Astrocyte (in vitro differentiated cells and primary cell): Measurements from ENCODE around the gene CTTNBP2. TPM values are rescaled to one million over a fixed set of nuclear protein-coding genes. Genes with fewer than 3 reads are reported as not detected.

Experiments used
- DNase-seq: peaks from one replicate; pipeline ENCODE4 v3.0.0-alpha.2; 2010; ENCODE audit warnings: low read depth
- FAIRE-seq: peaks from 2 replicates; lab custom pipeline; 2011; peaks lifted over from hg19 to GRCh38; lab: Jason Lieb, UNC
- H2AFZ ChIP-seq: 2 replicates; pipeline ENCODE4 v1.6.0; 2012; ENCODE audit warnings: low read depth, low read length, inconsistent platforms
- H3K27ac ChIP-seq: 2 replicates; pipeline ENCODE4 v1.5.1; 2011; ENCODE audit warnings: low read depth, low read length, inconsistent platforms
- H3K27me3 ChIP-seq: 2 replicates; pipeline ENCODE4 v1.6.0; 2011; ENCODE audit warnings: low read length, inconsistent platforms; ENCODE audit not compliant: insufficient read depth
- H3K36me3 ChIP-seq: 2 replicates; pipeline ENCODE4 v1.5.1; 2011; ENCODE audit warnings: low read length, inconsistent platforms; ENCODE audit not compliant: insufficient read depth
- H3K4me1 ChIP-seq: 2 replicates; pipeline ENCODE4 v1.5.1; 2011; ENCODE audit warnings: low read length, inconsistent platforms; ENCODE audit not compliant: insufficient read depth
- H3K4me2 ChIP-seq: 2 replicates; pipeline ENCODE4 v1.6.0; 2012; ENCODE audit warnings: low read length, inconsistent platforms
- H3K4me3 ChIP-seq: 2 replicates; pipeline ENCODE4 v1.5.1; 2011; ENCODE audit warnings: low read depth, mild to moderate bottlenecking, low read length, inconsistent platforms; ENCODE audit not compliant: insufficient read depth
- H3K79me2 ChIP-seq: 2 replicates; pipeline ENCODE4 v1.6.0; 2012; ENCODE audit warnings: mild to moderate bottlenecking, low read length, inconsistent platforms; ENCODE audit not compliant: insufficient read depth
- H3K9ac ChIP-seq: 2 replicates; pipeline ENCODE4 v1.6.0; 2012; ENCODE audit warnings: mild to moderate bottlenecking, low read length, inconsistent platforms
- H3K9me3 ChIP-seq: 2 replicates; pipeline ENCODE4 v1.5.1; 2012; ENCODE audit warnings: low read depth, mild to moderate bottlenecking, low read length, inconsistent platforms; ENCODE audit not compliant: insufficient read depth
- H4K20me1 ChIP-seq: 2 replicates; pipeline ENCODE4 v1.6.0; 2012; ENCODE audit warnings: low read length, inconsistent platforms; ENCODE audit not compliant: insufficient read depth
- H3K27ac Mint-ChIP-seq: one replicate; pipeline ENCODE4 v1.8.0; 2021; ENCODE audit warnings: mild to moderate bottlenecking, mixed read lengths; ENCODE audit not compliant: unreplicated experiment
- H3K27me3 Mint-ChIP-seq: one replicate; pipeline ENCODE4 v1.8.0; 2021; ENCODE audit warnings: low read depth, mixed read lengths; ENCODE audit not compliant: unreplicated experiment
- H3K36me3 Mint-ChIP-seq: one replicate; pipeline ENCODE4 v1.8.0; 2021; ENCODE audit warnings: low read depth, mixed read lengths; ENCODE audit not compliant: unreplicated experiment
- H3K4me1 Mint-ChIP-seq: one replicate; pipeline ENCODE4 v1.8.0; 2021; ENCODE audit warnings: low read depth, mixed read lengths; ENCODE audit not compliant: unreplicated experiment
- H3K4me3 Mint-ChIP-seq: one replicate; pipeline ENCODE4 v1.8.0; 2021; ENCODE audit warnings: mild to moderate bottlenecking, moderate library complexity, mixed read lengths; ENCODE audit not compliant: unreplicated experiment
- H3K9me3 Mint-ChIP-seq: one replicate; pipeline ENCODE4 v1.8.0; 2021; ENCODE audit warnings: mild to moderate bottlenecking, mixed read lengths; ENCODE audit not compliant: unreplicated experiment
- EZH2 ChIP-seq: IDR thresholded peaks from 2 replicates; pipeline ENCODE4 v1.6.1; 2012; ENCODE audit warnings: mild to moderate bottlenecking, low read length, inconsistent platforms; ENCODE audit not compliant: insufficient read depth
- total RNA-seq: library from RNA; stranded (reverse); gene quantifications from 2 replicates; pipeline ENCODE4 v1.2.1, GENCODE V29; 2021
- TF ChIP-seq, protein P1 (sequence below): IDR thresholded peaks from 2 replicates; pipeline ENCODE4 v1.5.1; 2011; ENCODE audit warnings: low read depth, mild to moderate bottlenecking, inconsistent platforms, low read length, moderate library complexity; ENCODE audit not compliant: insufficient read depth

Gene CTTNBP2
- total RNA-seq, 1 donor from 2014 or later: 4.9 TPM

DNA sequence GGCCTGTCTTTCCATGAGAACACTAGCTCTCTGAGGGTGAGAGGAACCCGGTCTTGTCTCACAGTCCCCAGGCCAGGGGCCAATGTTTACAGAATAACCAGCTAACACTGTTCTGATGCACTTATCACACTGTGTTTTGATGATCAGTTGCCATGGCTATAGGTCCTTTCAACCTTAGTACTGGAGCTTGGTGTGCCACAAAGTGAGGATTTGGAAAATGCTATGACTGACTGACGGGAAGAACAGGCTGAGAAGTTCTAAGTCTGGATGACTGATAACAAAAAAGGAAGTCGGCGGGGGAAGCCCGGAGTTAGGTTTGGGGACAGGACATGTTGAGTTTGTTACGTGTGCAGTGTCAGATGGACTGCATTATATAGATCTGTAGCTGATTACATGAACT lies 141.8 kb downstream of the CTTNBP2 start:
- Histone ChIP-seq H3K4me1 (no peaks in the 10 kb centered on the region), H3K36me3 (no peaks in the 10 kb centered on the region), H2AFZ (no peak overlapping the region), H3K27me3 (no peaks in the 10 kb centered on the region), H3K9me3 (no peaks in the 10 kb centered on the region), H3K9ac (no peak overlapping the region), H3K4me3 (no peak overlapping the region), H3K79me2 (no peaks in the 10 kb centered on the region), H4K20me1 (no peaks in the 10 kb centered on the region), H3K27ac (no peak overlapping the region), H3K4me2 (no peak overlapping the region)
- H3K4me3 Mint-ChIP-seq: no peak overlapping the region
- H3K36me3 Mint-ChIP-seq: no peaks in the 10 kb centered on the region
- peaks cover 6% of the 10 kb centered on the region for H3K4me1 Mint-ChIP-seq
- no peak for DNase-seq
- H3K27me3 Mint-ChIP-seq: no peaks in the 10 kb centered on the region
- H3K27ac Mint-ChIP-seq: no peak overlapping the region
- TF ChIP-seq EZH2: no peak
- TF ChIP-seq, protein P1, sequence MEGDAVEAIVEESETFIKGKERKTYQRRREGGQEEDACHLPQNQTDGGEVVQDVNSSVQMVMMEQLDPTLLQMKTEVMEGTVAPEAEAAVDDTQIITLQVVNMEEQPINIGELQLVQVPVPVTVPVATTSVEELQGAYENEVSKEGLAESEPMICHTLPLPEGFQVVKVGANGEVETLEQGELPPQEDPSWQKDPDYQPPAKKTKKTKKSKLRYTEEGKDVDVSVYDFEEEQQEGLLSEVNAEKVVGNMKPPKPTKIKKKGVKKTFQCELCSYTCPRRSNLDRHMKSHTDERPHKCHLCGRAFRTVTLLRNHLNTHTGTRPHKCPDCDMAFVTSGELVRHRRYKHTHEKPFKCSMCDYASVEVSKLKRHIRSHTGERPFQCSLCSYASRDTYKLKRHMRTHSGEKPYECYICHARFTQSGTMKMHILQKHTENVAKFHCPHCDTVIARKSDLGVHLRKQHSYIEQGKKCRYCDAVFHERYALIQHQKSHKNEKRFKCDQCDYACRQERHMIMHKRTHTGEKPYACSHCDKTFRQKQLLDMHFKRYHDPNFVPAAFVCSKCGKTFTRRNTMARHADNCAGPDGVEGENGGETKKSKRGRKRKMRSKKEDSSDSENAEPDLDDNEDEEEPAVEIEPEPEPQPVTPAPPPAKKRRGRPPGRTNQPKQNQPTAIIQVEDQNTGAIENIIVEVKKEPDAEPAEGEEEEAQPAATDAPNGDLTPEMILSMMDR: no peak
- no peaks in the 10 kb centered on the region for H3K9me3 Mint-ChIP-seq
- FAIRE-seq: no peak

DNA sequence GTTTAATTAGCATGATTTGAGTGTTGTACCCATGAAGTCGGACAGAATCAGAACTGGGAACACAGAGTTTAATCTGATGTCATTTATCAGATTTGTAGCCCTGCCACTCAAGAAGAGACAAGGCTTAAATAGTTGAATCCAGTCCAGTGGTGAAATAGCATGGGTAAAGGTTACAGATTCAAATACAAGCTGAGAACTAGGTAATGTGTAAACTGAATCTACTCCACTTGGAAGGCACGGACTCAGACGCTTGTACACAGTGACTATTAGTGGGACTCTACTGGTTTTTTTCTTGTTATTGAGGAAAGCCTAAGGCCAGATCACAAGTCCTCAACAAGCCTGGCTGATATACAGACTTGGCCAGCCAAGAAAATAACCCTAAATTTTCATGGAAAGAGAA lies 142.9 kb downstream of the CTTNBP2 start:
- no peak overlapping the region for H3K4me3 ChIP-seq
- H3K79me2 ChIP-seq: no peaks in the 10 kb centered on the region
- Mint-ChIP-seq H3K27ac (no peak overlapping the region), H3K27me3 (no peaks in the 10 kb centered on the region), H3K4me3 (no peak overlapping the region), H3K9me3 (no peaks in the 10 kb centered on the region), H3K4me1 (peaks cover 6% of the 10 kb centered on the region), H3K36me3 (no peaks in the 10 kb centered on the region)
- no peaks in the 10 kb centered on the region for H3K36me3 ChIP-seq
- no peaks in the 10 kb centered on the region for H3K27me3 ChIP-seq
- no peak for FAIRE-seq
- H3K4me2 ChIP-seq: no peak overlapping the region
- no peak overlapping the region for H3K27ac ChIP-seq
- H3K4me1 ChIP-seq: no peaks in the 10 kb centered on the region
- no peaks in the 10 kb centered on the region for H3K9me3 ChIP-seq
- no peak overlapping the region for H2AFZ ChIP-seq
- TF ChIP-seq EZH2: no peak
- TF ChIP-seq, protein P1: no peak
- no peaks in the 10 kb centered on the region for H4K20me1 ChIP-seq
- no peak for DNase-seq
- H3K9ac ChIP-seq: no peak overlapping the region

DNA sequence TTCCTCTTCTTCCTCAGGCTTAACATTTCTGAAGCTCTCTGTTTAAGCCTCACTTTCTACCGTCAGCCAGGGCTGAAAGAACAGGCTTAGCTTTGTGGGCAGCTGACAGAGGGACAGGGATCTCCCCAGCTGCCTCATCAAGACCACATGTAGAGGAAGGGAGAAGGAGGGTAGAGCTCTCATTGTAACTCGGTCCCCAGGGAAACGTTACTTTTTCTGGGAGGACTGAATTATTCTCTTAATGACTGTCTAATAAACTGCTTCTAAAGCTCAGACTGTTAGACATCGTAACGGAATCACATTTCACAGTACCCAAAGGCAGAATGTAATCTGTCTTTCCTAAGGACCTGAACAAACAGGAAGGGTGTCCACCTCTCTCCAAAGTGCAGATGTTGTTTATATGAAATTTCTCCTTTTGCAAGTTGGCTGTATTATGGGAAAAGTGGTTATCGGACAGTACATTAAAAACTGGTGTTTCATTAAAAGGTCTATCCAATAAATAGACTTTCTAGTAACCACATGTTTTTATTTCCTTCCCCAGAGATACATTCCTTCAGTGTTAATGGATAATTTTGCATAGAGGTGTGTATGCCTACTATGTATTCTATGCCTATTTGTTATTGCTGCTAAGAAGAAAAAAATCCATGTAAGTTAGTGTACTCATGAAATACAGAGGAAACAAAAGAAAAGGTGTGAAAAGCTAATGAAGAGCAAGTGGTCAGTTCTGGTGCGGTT lies 144.2 kb downstream of the CTTNBP2 start:
- H3K79me2 ChIP-seq: no peaks in the 10 kb centered on the region
- no peak overlapping the region for H3K27ac ChIP-seq
- Mint-ChIP-seq H3K4me1 (peaks cover 6% of the 10 kb centered on the region), H3K36me3 (no peaks in the 10 kb centered on the region), H3K27ac (peak overlapping the region; percentile 27), H3K4me3 (no peak overlapping the region), H3K27me3 (no peaks in the 10 kb centered on the region), H3K9me3 (no peaks in the 10 kb centered on the region)
- no peak overlapping the region for H3K9ac ChIP-seq
- no peak for TF ChIP-seq EZH2
- TF ChIP-seq, protein P1: no peak
- no peak for FAIRE-seq
- no peak overlapping the region for H2AFZ ChIP-seq
- no peaks in the 10 kb centered on the region for H4K20me1 ChIP-seq
- no peaks in the 10 kb centered on the region for H3K4me1 ChIP-seq
- no peak overlapping the region for H3K4me3 ChIP-seq
- H3K4me2 ChIP-seq: no peak overlapping the region
- no peaks in the 10 kb centered on the region for H3K27me3 ChIP-seq
- no peaks in the 10 kb centered on the region for H3K36me3 ChIP-seq
- DNase-seq: no peak
- no peaks in the 10 kb centered on the region for H3K9me3 ChIP-seq
